ENCODE data around the gene CCDC40. TPM values are rescaled to one million over a fixed set of nuclear protein-coding genes. Genes with fewer than 3 reads are reported as not detected.
A peak's percentile ranks its signal among the peaks of the same experiment; 100 is the strongest.

The CCDC40 gene
- polyA plus RNA-seq, 4 donors, result 0.45 to 3.8 (median 1.0) TPM

GRCh38 chr17:80100035-80100323, 63.5 kb downstream of the CCDC40 start:
- no peak for DNase-seq
- FAIRE-seq, result no peak
- Histone ChIP-seq H3K36me3 (ENCODE audit: control insufficient read depth in 3 of 3, insufficient read depth in 2 of 3, low read depth in 1 of 3, low read length in 3 of 3) (no peaks in the 10 kb centered on the region), H3K4me1 (ENCODE audit: control insufficient read depth in 3 of 3, insufficient read depth in 2 of 3, low read depth in 1 of 3, low read length in 2 of 3) (peaks cover 0 to 3% (median 3%) of the 10 kb centered on the region in 3 donors), H3K27ac (ENCODE audit: low read depth in 1 of 3, low read length in 2 of 3) (no peak overlapping the region), H3K27me3 (ENCODE audit: control insufficient read depth in 3 of 3, insufficient read depth in 3 of 3, low read length in 3 of 3) (peaks cover 0 to 2% (median 0%) of the 10 kb centered on the region in 3 donors), H3K9me3 (ENCODE audit: control insufficient read depth in 2 of 2, insufficient read depth in 1 of 2, low read depth in 1 of 2, low read length in 1 of 2) (no peaks in the 10 kb centered on the region), H3K4me3 (ENCODE audit: low read depth in 1 of 3, low read length in 3 of 3) (no peak overlapping the region)
- 73 to 82% (median 79%) methylated on average over 4 of the region's 4 CpGs for WGBS, 3 donors

DNA sequence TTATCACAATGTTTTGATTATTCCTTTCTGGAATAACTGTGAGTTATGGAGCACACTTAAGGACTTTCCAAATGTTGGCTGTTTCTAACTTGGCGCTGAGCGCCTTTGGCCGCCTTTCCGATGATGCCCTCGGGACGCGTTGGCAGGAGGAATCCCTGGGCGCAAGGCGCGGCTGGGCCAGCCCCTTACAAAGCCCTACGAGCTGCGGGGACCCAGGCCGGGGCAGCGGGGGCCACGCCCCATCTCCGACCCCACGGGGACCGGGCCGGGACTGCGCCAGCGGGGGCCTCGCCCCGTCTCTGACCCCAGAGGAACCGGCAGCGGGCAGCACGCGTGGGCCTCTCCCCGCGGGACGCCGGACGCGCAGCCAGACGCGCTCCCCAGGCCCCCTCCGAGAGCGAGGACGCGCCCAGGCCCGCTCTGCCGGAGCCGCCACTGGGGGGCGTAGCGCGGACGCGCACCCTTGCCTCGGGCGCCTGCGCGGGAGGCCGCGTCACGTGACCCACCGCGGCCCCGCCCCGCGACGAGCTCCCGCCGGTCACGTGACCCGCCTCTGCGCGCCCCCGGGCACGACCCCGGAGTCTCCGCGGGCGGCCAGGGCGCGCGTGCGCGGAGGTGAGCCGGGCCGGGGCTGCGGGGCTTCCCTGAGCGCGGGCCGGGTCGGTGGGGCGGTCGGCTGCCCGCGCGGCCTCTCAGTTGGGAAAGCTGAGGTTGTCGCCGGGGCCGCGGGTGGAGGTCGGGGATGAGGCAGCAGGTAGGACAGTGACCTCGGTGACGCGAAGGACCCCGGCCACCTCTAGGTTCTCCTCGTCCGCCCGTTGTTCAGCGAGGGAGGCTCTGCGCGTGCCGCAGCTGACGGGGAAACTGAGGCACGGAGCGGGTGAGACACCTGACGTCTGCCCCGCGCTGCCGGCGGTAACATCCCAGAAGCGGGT, 64.8 kb downstream of the CCDC40 start, which contains the start of gene GAA:
TSS of gene GAA (plus strand) at position 571 of the 935 bp plus-strand sequence. CDS start 3,006 bp downstream, outside the sequence.
- peaks cover 0 to 3% (median 3%) of the 10 kb centered on the region in 3 donors for H3K4me1 ChIP-seq (ENCODE audit: control insufficient read depth in 3 of 3, insufficient read depth in 2 of 3, low read depth in 1 of 3, low read length in 2 of 3)
- 0 to 1% (median 0%) methylated on average over 64 to 114 of the region's 114 CpGs for WGBS, 3 donors
- H3K27me3 ChIP-seq (ENCODE audit: control insufficient read depth in 3 of 3, insufficient read depth in 3 of 3, low read length in 3 of 3), result peaks cover 0 to 2% (median 0%) of the 10 kb centered on the region in 3 donors
- FAIRE-seq, result no peak
- H3K9me3 ChIP-seq (ENCODE audit: control insufficient read depth in 2 of 2, insufficient read depth in 1 of 2, low read depth in 1 of 2, low read length in 1 of 2), result no peaks in the 10 kb centered on the region
- H3K36me3 ChIP-seq (ENCODE audit: control insufficient read depth in 3 of 3, insufficient read depth in 2 of 3, low read depth in 1 of 3, low read length in 3 of 3), result peaks cover 0 to 2% (median 0%) of the 10 kb centered on the region in 3 donors
- peak; percentile 80 to 95 for DNase-seq
- peak within 1 kb of the TSS; percentile 77 to 92 (median 82) for H3K4me3 ChIP-seq (ENCODE audit: low read depth in 1 of 3, low read length in 3 of 3)
- peak within 1 kb of the TSS; percentile 42 to 74 (median 50) for H3K27ac ChIP-seq (ENCODE audit: low read depth in 1 of 3, low read length in 2 of 3)

DNA sequence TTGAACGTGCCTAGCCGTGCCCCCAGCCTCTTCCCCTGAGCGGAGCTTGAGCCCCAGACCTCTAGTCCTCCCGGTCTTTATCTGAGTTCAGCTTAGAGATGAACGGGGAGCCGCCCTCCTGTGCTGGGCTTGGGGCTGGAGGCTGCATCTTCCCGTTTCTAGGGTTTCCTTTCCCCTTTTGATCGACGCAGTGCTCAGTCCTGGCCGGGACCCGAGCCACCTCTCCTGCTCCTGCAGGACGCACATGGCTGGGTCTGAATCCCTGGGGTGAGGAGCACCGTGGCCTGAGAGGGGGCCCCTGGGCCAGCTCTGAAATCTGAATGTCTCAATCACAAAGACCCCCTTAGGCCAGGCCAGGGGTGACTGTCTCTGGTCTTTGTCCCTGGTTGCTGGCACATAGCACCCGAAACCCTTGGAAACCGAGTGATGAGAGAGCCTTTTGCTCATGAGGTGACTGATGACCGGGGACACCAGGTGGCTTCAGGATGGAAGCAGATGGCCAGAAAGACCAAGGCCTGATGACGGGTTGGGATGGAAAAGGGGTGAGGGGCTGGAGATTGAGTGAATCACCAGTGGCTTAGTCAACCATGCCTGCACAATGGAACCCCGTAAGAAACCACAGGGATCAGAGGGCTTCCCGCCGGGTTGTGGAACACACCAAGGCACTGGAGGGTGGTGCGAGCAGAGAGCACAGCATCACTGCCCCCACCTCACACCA, 65.7 kb downstream of the CCDC40 start:
- Histone ChIP-seq H3K4me3 (ENCODE audit: low read depth in 1 of 3, low read length in 3 of 3) (peak overlapping the region; percentile 77 to 92 (median 82)), H3K27ac (ENCODE audit: low read depth in 1 of 3, low read length in 2 of 3) (peak overlapping the region in 1 of 3 donors; percentile 74), H3K4me1 (ENCODE audit: control insufficient read depth in 3 of 3, insufficient read depth in 2 of 3, low read depth in 1 of 3, low read length in 2 of 3) (peaks cover 0 to 3% (median 3%) of the 10 kb centered on the region in 3 donors), H3K36me3 (ENCODE audit: control insufficient read depth in 3 of 3, insufficient read depth in 2 of 3, low read depth in 1 of 3, low read length in 3 of 3) (peaks cover 0 to 2% (median 0%) of the 10 kb centered on the region in 3 donors), H3K9me3 (ENCODE audit: control insufficient read depth in 2 of 2, insufficient read depth in 1 of 2, low read depth in 1 of 2, low read length in 1 of 2) (no peaks in the 10 kb centered on the region), H3K27me3 (ENCODE audit: control insufficient read depth in 3 of 3, insufficient read depth in 3 of 3, low read length in 3 of 3) (peaks cover 0 to 2% (median 0%) of the 10 kb centered on the region in 3 donors)
- no peak for FAIRE-seq
- peak in 1 of 2 donors; percentile 14 for DNase-seq
- 25 to 33% (median 32%) methylated on average over 19 to 21 of the region's 21 CpGs for WGBS, 3 donors

DNA sequence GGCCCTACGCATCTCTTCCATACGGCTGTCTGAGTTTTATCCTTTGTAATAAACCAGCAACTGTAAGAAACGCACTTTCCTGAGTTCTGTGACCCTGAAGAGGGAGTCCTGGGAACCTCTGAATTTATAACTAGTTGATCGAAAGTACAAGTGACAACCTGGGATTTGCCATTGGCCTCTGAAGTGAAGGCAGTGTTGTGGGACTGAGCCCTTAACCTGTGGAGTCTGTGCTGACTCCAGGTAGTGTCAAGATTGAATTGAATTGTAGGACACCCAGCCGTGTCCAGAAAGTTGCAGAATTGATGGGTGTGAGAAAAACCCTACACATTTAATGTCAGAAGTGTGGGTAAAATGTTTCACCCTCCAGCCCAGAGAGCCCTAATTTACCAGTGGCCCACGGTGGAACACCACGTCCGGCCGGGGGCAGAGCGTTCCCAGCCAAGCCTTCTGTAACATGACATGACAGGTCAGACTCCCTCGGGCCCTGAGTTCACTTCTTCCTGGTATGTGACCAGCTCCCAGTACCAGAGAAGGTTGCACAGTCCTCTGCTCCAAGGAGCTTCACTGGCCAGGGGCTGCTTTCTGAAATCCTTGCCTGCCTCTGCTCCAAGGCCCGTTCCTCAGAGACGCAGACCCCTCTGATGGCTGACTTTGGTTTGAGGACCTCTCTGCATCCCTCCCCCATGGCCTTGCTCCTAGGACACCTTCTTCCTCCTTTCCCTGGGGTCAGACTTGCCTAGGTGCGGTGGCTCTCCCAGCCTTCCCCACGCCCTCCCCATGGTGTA, 66.4 kb downstream of the CCDC40 start:
- 57 to 83% (median 66%) methylated on average over 15 of the region's 15 CpGs for WGBS, 3 donors
- Histone ChIP-seq H3K27ac (ENCODE audit: low read depth in 1 of 3, low read length in 2 of 3) (no peak overlapping the region), H3K4me3 (ENCODE audit: low read depth in 1 of 3, low read length in 3 of 3) (no peak overlapping the region), H3K27me3 (ENCODE audit: control insufficient read depth in 3 of 3, insufficient read depth in 3 of 3, low read length in 3 of 3) (peaks cover 0 to 2% (median 0%) of the 10 kb centered on the region in 3 donors), H3K36me3 (ENCODE audit: control insufficient read depth in 3 of 3, insufficient read depth in 2 of 3, low read depth in 1 of 3, low read length in 3 of 3) (peaks cover 0 to 4% (median 0%) of the 10 kb centered on the region in 3 donors), H3K4me1 (ENCODE audit: control insufficient read depth in 3 of 3, insufficient read depth in 2 of 3, low read depth in 1 of 3, low read length in 2 of 3) (peaks cover 0 to 3% (median 3%) of the 10 kb centered on the region in 3 donors), H3K9me3 (ENCODE audit: control insufficient read depth in 2 of 2, insufficient read depth in 1 of 2, low read depth in 1 of 2, low read length in 1 of 2) (no peaks in the 10 kb centered on the region)
- no peak for FAIRE-seq
- DNase-seq, result no peak

DNA sequence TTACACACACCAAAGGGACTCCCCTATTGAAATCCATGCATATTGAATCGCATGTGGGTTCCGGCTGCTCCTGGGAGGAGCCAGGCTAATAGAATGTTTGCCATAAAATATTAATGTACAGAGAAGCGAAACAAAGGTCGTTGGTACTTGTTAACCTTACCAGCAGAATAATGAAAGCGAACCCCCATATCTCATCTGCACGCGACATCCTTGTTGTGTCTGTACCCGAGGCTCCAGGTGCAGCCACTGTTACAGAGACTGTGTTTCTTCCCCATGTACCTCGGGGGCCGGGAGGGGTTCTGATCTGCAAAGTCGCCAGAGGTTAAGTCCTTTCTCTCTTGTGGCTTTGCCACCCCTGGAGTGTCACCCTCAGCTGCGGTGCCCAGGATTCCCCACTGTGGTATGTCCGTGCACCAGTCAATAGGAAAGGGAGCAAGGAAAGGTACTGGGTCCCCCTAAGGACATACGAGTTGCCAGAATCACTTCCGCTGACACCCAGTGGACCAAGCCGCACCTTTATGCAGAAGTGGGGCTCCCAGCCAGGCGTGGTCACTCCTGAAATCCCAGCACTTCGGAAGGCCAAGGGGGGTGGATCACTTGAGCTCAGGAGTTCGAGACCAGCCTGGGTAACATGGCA, 67.1 kb downstream of the CCDC40 start:
- 40 to 76% (median 59%) methylated on average over 19 of the region's 19 CpGs for WGBS, 3 donors
- DNase-seq (peak in 1 of 2 donors; percentile 52), FAIRE-seq (no peak)
- Histone ChIP-seq H3K4me3 (ENCODE audit: low read depth in 1 of 3, low read length in 3 of 3) (no peak overlapping the region), H3K27ac (ENCODE audit: low read depth in 1 of 3, low read length in 2 of 3) (no peak overlapping the region), H3K27me3 (ENCODE audit: control insufficient read depth in 3 of 3, insufficient read depth in 3 of 3, low read length in 3 of 3) (peaks cover 0 to 2% (median 0%) of the 10 kb centered on the region in 3 donors), H3K9me3 (ENCODE audit: control insufficient read depth in 2 of 2, insufficient read depth in 1 of 2, low read depth in 1 of 2, low read length in 1 of 2) (no peaks in the 10 kb centered on the region), H3K4me1 (ENCODE audit: control insufficient read depth in 3 of 3, insufficient read depth in 2 of 3, low read depth in 1 of 3, low read length in 2 of 3) (peaks cover 0 to 3% (median 3%) of the 10 kb centered on the region in 3 donors), H3K36me3 (ENCODE audit: control insufficient read depth in 3 of 3, insufficient read depth in 2 of 3, low read depth in 1 of 3, low read length in 3 of 3) (peaks cover 0 to 11% (median 0%) of the 10 kb centered on the region in 3 donors)

GRCh38 chr17:80104321-80104955, 68.0 kb downstream of the CCDC40 start:
- DNase-seq, result no peak
- no peak for FAIRE-seq
- 76 to 78% (median 77%) methylated on average over 26 of the region's 26 CpGs for WGBS, 3 donors
- Histone ChIP-seq H3K27ac (ENCODE audit: low read depth in 1 of 3, low read length in 2 of 3) (no peak overlapping the region), H3K36me3 (ENCODE audit: control insufficient read depth in 3 of 3, insufficient read depth in 2 of 3, low read depth in 1 of 3, low read length in 3 of 3) (peaks cover 0 to 13% (median 2%) of the 10 kb centered on the region in 3 donors), H3K27me3 (ENCODE audit: control insufficient read depth in 3 of 3, insufficient read depth in 3 of 3, low read length in 3 of 3) (peaks cover 0 to 2% (median 0%) of the 10 kb centered on the region in 3 donors), H3K9me3 (ENCODE audit: control insufficient read depth in 2 of 2, insufficient read depth in 1 of 2, low read depth in 1 of 2, low read length in 1 of 2) (no peaks in the 10 kb centered on the region), H3K4me1 (ENCODE audit: control insufficient read depth in 3 of 3, insufficient read depth in 2 of 3, low read depth in 1 of 3, low read length in 2 of 3) (peaks cover 0 to 3% (median 3%) of the 10 kb centered on the region in 3 donors), H3K4me3 (ENCODE audit: low read depth in 1 of 3, low read length in 3 of 3) (no peak overlapping the region)

GRCh38 chr17:80104956-80105375, 68.5 kb downstream of the CCDC40 start:
- H3K4me3 ChIP-seq (ENCODE audit: low read depth in 1 of 3, low read length in 3 of 3), result no peak overlapping the region
- DNase-seq (no peak), FAIRE-seq (no peak)
- H3K27ac ChIP-seq (ENCODE audit: low read depth in 1 of 3, low read length in 2 of 3), result no peak overlapping the region
- no peaks in the 10 kb centered on the region for H3K9me3 ChIP-seq (ENCODE audit: control insufficient read depth in 2 of 2, insufficient read depth in 1 of 2, low read depth in 1 of 2, low read length in 1 of 2)
- peaks cover 0 to 17% (median 2%) of the 10 kb centered on the region in 3 donors for H3K36me3 ChIP-seq (ENCODE audit: control insufficient read depth in 3 of 3, insufficient read depth in 2 of 3, low read depth in 1 of 3, low read length in 3 of 3)
- H3K27me3 ChIP-seq (ENCODE audit: control insufficient read depth in 3 of 3, insufficient read depth in 3 of 3, low read length in 3 of 3), result peaks cover 0 to 2% (median 0%) of the 10 kb centered on the region in 3 donors
- WGBS, 3 donors, result 82 to 90% (median 83%) methylated on average over 18 of the region's 18 CpGs
- peaks cover 0 to 3% (median 3%) of the 10 kb centered on the region in 3 donors for H3K4me1 ChIP-seq (ENCODE audit: control insufficient read depth in 3 of 3, insufficient read depth in 2 of 3, low read depth in 1 of 3, low read length in 2 of 3)

All from small intestine (tissue), 7 donors.